Suprapubic skin (tissue), 4 donors: ENCODE measurements around the gene CRYL1. TPM values are rescaled to one million over a fixed set of nuclear protein-coding genes. Genes with fewer than 3 reads are reported as not detected.

Source experiments
- DNase-seq, 2 donors: peaks; one replicate each; pipeline ENCODE4 v3.0.0-alpha.2; 2019; ENCODE audit warnings: low spot score in 2 of 2
- H3K27ac ChIP-seq: fragments of 200-600 bp; sonication (generic); one replicate; pipeline ENCODE4 v1.5.1; 2019
- H3K27me3 ChIP-seq: fragments of 200-600 bp; sonication (generic); one replicate; pipeline ENCODE4 v1.5.1; 2019
- H3K36me3 ChIP-seq: fragments of 200-600 bp; sonication (generic); one replicate; pipeline ENCODE4 v1.5.1; 2019
- H3K4me1 ChIP-seq: fragments of 200-600 bp; sonication (generic); one replicate; pipeline ENCODE4 v1.5.1; 2019
- H3K4me3 ChIP-seq: fragments of 200-600 bp; sonication (generic); one replicate; pipeline ENCODE4 v1.5.1; 2019; ENCODE audit warnings: mild to moderate bottlenecking
- H3K9me3 ChIP-seq: fragments of 200-600 bp; sonication (generic); one replicate; pipeline ENCODE4 v1.5.1; 2019
- EP300 ChIP-seq: sonication (generic); formaldehyde crosslinking; IDR thresholded peaks from one replicate; pipeline ENCODE4 v1.6.1; 2017; ENCODE audit warnings: antibody characterized with exemption
- POLR2A ChIP-seq, 2 donors: fragments of 450-650 bp; IDR thresholded peaks; one replicate each; pipeline ENCODE4 v1.6.1; 2017; ENCODE audit warnings: antibody characterized with exemption in 2 of 2, mild to moderate bottlenecking in 2 of 2, moderate library complexity in 2 of 2
- POLR2AphosphoS5 ChIP-seq, 3 donors: sonication (generic); formaldehyde crosslinking; IDR thresholded peaks; one replicate each; pipeline ENCODE4 v1.6.1; 2017; ENCODE audit warnings: antibody characterized with exemption in 3 of 3
- WGBS: methylation state at CpG from one replicate; pipeline ENCODE4 v1.1.5; 2018; 5-methylcytosine and 5-hydroxymethylcytosine counted together
- total RNA-seq, 4 donors: library from RNA; depleted of rRNA; stranded (reverse); fragments of >200 nt; gene quantifications; one replicate each; pipeline ENCODE4 v1.1.0, GENCODE V29; 2016
- TF ChIP-seq, protein P1 (sequence below), 2 donors: fragments of 200-600 bp in 1 of 2; fragments of 450-650 bp in 1 of 2; sonication (generic) in 1 of 2; IDR thresholded peaks; one replicate each; pipeline ENCODE4 v1.5.1; 2016 to 2019; ENCODE audit warnings: antibody characterized with exemption in 2 of 2, mild to moderate bottlenecking in 1 of 2, moderate library complexity in 1 of 2

The CRYL1 gene
- total RNA-seq, 4 donors from 2014 or later: 15.9 to 20.1 (median 18.4) TPM

DNA sequence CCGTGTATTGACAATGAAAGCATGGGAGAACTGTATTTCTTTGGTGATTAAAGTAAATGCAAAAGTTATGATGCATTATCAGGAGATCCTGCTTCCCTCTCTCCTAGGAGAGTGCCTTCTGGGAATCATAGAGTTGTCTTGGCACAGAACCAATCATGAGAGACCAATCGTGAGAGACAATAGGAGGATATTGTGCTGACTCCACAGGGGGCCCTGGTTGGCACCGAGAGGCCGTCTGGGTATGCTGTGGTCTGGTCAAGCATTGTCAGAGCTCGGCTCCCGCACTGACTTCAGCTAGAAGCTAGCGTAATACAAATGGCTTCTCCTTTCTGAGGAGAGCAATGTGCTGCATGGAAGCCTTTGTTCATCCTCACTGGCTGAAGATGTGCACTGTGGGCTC is 162.1 kb downstream of the CRYL1 start:
- Histone ChIP-seq H3K4me1 (peaks cover 3% of the 10 kb centered on the region), H3K27ac (no peak overlapping the region), H3K36me3 (no peaks in the 10 kb centered on the region), H3K9me3 (no peaks in the 10 kb centered on the region), H3K4me3 (no peak overlapping the region), H3K27me3 (peaks cover 6% of the 10 kb centered on the region)
- no peak for DNase-seq
- WGBS: 71% methylated on average over 7 of the region's 7 CpGs
- TF ChIP-seq POLR2AphosphoS5 (IDR thresholded peaks at IDR 0.05) (no peak), EP300 (no peak), POLR2A (IDR thresholded peaks at IDR 0.05) (no peak)
- TF ChIP-seq, protein P1, sequence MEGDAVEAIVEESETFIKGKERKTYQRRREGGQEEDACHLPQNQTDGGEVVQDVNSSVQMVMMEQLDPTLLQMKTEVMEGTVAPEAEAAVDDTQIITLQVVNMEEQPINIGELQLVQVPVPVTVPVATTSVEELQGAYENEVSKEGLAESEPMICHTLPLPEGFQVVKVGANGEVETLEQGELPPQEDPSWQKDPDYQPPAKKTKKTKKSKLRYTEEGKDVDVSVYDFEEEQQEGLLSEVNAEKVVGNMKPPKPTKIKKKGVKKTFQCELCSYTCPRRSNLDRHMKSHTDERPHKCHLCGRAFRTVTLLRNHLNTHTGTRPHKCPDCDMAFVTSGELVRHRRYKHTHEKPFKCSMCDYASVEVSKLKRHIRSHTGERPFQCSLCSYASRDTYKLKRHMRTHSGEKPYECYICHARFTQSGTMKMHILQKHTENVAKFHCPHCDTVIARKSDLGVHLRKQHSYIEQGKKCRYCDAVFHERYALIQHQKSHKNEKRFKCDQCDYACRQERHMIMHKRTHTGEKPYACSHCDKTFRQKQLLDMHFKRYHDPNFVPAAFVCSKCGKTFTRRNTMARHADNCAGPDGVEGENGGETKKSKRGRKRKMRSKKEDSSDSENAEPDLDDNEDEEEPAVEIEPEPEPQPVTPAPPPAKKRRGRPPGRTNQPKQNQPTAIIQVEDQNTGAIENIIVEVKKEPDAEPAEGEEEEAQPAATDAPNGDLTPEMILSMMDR (IDR thresholded peaks at IDR 0.05): no peak

DNA sequence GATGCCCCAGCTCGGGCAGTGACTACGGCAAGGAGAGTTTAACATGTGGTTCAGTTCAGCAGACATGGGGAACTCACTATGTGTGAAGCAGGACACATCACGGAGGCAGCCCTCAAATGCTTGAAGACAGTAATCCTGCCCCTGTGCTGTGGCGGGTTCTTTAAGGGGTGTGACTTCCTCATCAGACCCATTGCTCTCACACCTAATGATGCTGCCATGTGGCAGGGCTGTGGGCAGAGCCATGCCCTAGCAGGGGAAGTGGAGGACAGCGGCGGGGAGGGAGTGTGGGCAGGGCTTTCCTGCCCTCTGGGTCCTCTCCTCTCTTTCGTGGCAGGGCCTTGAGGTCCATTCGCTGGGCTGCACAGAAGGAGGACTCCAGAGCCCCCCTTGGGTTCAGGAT is 162.5 kb downstream of the CRYL1 start:
- no peaks in the 10 kb centered on the region for H3K36me3 ChIP-seq
- 80% methylated on average over 6 of the region's 8 CpGs for WGBS
- peaks cover 6% of the 10 kb centered on the region for H3K27me3 ChIP-seq
- no peak overlapping the region for H3K4me3 ChIP-seq
- peaks cover 3% of the 10 kb centered on the region for H3K4me1 ChIP-seq
- no peak for TF ChIP-seq POLR2A (IDR thresholded peaks at IDR 0.05)
- no peaks in the 10 kb centered on the region for H3K9me3 ChIP-seq
- H3K27ac ChIP-seq: no peak overlapping the region
- DNase-seq: no peak

DNA sequence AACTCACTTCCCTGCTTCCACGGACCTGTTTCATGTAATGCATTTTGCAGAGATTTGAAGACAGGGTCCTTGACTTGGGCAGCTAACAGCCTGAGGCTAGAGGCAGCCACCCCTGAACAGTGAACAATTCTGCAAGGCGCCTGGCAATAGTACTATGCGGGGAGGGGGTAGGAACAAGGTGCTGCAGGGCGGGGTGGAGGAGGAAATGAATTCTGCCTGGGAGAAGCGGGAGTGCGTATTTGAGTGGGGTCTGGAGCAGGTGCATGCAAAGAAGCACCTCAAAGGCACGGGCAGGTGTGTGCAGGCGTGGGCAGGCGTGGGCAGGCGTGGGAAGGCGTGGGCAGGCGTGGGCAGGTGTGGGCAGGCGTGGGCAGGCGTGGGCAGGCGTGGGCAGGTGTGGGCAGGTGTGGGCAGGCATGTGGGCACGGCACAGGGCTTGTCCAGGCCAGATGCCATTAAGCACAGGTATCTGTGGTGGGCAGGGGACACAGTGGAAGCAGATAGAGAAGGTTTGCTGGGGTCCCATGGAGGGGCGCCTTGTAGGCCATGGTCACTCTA is 163.1 kb downstream of the CRYL1 start:
- Histone ChIP-seq H3K27ac (no peak overlapping the region), H3K4me3 (no peak overlapping the region), H3K36me3 (no peaks in the 10 kb centered on the region), H3K27me3 (peaks cover 6% of the 10 kb centered on the region), H3K9me3 (no peaks in the 10 kb centered on the region), H3K4me1 (peaks cover 3% of the 10 kb centered on the region)
- WGBS: 80% methylated on average over 17 of the region's 17 CpGs
- TF ChIP-seq POLR2A (IDR thresholded peaks at IDR 0.05) (no peak), POLR2AphosphoS5 (IDR thresholded peaks at IDR 0.05) (no peak), EP300 (no peak)
- TF ChIP-seq, protein P1 (IDR thresholded peaks at IDR 0.05): no peak
- no peak for DNase-seq

DNA sequence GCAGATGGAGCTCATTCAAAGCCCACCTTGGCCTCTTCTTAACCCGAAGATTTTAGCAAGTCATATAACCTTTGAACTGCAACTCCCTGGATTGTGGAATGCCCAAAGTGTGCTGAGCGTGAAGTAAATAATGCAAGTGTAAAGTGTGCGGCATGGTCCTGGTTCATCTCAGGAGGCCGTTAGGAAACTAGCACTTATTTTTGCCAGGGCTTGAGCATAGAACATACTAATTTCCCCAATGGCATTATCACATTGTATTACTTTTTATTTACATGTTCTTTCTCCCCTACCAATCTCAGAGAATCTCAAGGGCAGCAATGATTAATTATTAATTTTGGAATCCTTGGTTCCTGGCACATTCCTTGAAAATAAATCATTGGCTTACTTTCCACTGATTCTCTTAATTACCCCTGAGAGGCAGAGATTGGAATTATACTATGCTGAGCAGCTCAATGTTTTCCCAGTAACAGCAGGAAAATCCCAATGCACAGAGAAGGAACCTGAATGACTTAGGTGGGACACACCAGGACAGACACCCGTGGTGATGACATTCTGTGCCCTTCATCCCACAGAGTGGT is 164.7 kb downstream of the CRYL1 start:
- Histone ChIP-seq H3K4me1 (peaks cover 3% of the 10 kb centered on the region), H3K36me3 (no peaks in the 10 kb centered on the region), H3K9me3 (no peaks in the 10 kb centered on the region), H3K4me3 (no peak overlapping the region), H3K27ac (no peak overlapping the region), H3K27me3 (peaks cover 6% of the 10 kb centered on the region)
- DNase-seq: no peak
- 77% methylated on average over 5 of the region's 5 CpGs for WGBS
- TF ChIP-seq POLR2A (IDR thresholded peaks at IDR 0.05) (no peak), POLR2AphosphoS5 (IDR thresholded peaks at IDR 0.05) (no peak), EP300 (no peak)
- TF ChIP-seq, protein P1 (IDR thresholded peaks at IDR 0.05): no peak

DNA sequence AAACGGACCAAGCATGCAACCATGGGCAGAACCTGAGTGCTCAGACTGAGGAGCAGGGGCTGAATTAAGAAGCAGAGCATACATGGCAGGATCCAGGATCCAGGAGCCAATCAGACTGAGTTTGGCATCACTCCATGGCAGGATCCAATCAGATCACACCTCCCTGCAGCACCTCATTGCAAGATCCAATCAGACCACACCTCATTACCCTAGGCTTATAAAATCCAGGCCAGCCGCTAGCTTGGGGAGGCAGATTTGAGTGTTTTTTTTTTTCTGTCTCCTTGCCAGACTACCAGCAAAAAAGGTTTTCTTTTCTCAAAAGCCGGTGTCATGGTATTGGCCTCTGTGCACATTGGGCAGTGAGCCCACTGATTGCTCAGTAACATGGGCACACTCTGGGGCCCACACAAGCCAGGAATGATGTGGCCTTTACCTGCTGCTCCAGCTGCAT is 165.6 kb downstream of the CRYL1 start:
- H3K36me3 ChIP-seq: no peaks in the 10 kb centered on the region
- H3K27ac ChIP-seq: no peak overlapping the region
- no peak for TF ChIP-seq POLR2AphosphoS5 (IDR thresholded peaks at IDR 0.05)
- no peak for TF ChIP-seq POLR2A (IDR thresholded peaks at IDR 0.05)
- TF ChIP-seq, protein P1 (IDR thresholded peaks at IDR 0.05): no peak
- TF ChIP-seq EP300: no peak
- WGBS: 63% methylated on average over 3 of the region's 3 CpGs
- H3K4me1 ChIP-seq: peaks cover 10% of the 10 kb centered on the region
- DNase-seq: no peak
- no peaks in the 10 kb centered on the region for H3K9me3 ChIP-seq
- H3K27me3 ChIP-seq: peaks cover 6% of the 10 kb centered on the region
- H3K4me3 ChIP-seq: no peak overlapping the region
